GM12878 (cell line): ENCODE results near the gene PNPLA8.

ENCODE experiments used
- CBFB ChIP-seq: IDR thresholded peaks from 2 replicates; pipeline ENCODE4 v1.6.1; 2016; ENCODE audit warnings: antibody characterized with exemption, low read depth
- NRF1 ChIP-seq: conservative IDR thresholded peaks from 2 replicates; pipeline ENCODE4 v1.6.1; 2011; ENCODE audit warnings: mild to moderate bottlenecking, low read depth, low read length, improper control_type of control experiment
- PML ChIP-seq: IDR thresholded peaks from 2 replicates; pipeline ENCODE4 v1.6.1; 2012; ENCODE audit warnings: low read length, inconsistent platforms
- RB1 ChIP-seq: fragments of 450-650 bp; formaldehyde crosslinking; IDR thresholded peaks from 2 replicates; pipeline ENCODE4 v1.6.1; 2017; ENCODE audit warnings: mild to moderate bottlenecking, borderline replicate concordance
- RCOR1 ChIP-seq: conservative IDR thresholded peaks from 2 replicates; pipeline ENCODE4 v1.6.1; 2012; ENCODE audit warnings: low read depth, low read length, improper control_type of control experiment
- ZNF384 ChIP-seq: IDR thresholded peaks from 2 replicates; pipeline ENCODE4 v1.6.1; 2012; ENCODE audit warnings: low read depth, mild to moderate bottlenecking, low read length, improper control_type of control experiment, borderline replicate concordance
- TF ChIP-seq, protein P1 (sequence below): fragments of 450-650 bp; IDR thresholded peaks from 2 replicates; pipeline ENCODE4 v1.6.1; 2017; ENCODE audit warnings: mild to moderate bottlenecking
- TF ChIP-seq, protein P2 (sequence below), 3 experiments: IDR thresholded peaks in 2 of 3; conservative IDR thresholded peaks in 1 of 3; 2 replicates each; pipeline ENCODE4 v1.5.1; 2011; ENCODE audit warnings: low read depth in 3 of 3, low read length in 3 of 3, mild to moderate bottlenecking in 3 of 3, control low read depth in 2 of 3, moderate library complexity in 2 of 3, inconsistent platforms in 1 of 3, mixed read lengths in 1 of 3; ENCODE audit not compliant: control insufficient read depth in 2 of 3, insufficient read depth in 1 of 3; ENCODE audit errors: extremely low read depth in 1 of 3
- TF ChIP-seq, protein P3 (sequence below): fragments of 450-650 bp; IDR thresholded peaks from 2 replicates; pipeline ENCODE4 v1.6.1; 2016; ENCODE audit warnings: mild to moderate bottlenecking

DNA sequence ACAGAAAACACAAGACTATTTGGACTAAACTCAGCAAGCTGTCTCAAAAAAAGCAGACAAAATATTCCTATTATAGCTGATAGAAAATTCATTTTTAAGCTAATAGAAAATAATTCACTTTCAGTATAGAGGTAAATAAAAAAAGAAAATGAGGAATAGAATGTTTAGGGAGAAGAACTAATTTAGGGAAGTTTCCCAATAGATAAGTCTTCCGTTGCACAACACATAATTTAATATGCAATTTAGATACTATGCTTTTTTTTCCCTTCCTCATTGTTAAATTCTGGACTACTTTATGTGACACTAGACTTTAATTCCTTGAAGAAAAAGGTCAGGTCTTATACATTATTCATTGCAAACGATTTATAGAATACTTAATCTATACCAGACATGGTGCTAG lies 10.3 kb downstream of the PNPLA8 start:
- TF ChIP-seq RB1, result no peak
- no peak for TF ChIP-seq RCOR1
- TF ChIP-seq, protein P1, sequence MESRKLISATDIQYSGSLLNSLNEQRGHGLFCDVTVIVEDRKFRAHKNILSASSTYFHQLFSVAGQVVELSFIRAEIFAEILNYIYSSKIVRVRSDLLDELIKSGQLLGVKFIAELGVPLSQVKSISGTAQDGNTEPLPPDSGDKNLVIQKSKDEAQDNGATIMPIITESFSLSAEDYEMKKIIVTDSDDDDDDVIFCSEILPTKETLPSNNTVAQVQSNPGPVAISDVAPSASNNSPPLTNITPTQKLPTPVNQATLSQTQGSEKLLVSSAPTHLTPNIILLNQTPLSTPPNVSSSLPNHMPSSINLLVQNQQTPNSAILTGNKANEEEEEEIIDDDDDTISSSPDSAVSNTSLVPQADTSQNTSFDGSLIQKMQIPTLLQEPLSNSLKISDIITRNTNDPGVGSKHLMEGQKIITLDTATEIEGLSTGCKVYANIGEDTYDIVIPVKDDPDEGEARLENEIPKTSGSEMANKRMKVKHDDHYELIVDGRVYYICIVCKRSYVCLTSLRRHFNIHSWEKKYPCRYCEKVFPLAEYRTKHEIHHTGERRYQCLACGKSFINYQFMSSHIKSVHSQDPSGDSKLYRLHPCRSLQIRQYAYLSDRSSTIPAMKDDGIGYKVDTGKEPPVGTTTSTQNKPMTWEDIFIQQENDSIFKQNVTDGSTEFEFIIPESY, result no peak
- TF ChIP-seq, protein P2, sequence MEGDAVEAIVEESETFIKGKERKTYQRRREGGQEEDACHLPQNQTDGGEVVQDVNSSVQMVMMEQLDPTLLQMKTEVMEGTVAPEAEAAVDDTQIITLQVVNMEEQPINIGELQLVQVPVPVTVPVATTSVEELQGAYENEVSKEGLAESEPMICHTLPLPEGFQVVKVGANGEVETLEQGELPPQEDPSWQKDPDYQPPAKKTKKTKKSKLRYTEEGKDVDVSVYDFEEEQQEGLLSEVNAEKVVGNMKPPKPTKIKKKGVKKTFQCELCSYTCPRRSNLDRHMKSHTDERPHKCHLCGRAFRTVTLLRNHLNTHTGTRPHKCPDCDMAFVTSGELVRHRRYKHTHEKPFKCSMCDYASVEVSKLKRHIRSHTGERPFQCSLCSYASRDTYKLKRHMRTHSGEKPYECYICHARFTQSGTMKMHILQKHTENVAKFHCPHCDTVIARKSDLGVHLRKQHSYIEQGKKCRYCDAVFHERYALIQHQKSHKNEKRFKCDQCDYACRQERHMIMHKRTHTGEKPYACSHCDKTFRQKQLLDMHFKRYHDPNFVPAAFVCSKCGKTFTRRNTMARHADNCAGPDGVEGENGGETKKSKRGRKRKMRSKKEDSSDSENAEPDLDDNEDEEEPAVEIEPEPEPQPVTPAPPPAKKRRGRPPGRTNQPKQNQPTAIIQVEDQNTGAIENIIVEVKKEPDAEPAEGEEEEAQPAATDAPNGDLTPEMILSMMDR (IDR thresholded peaks at IDR 0.05 in 2 of 3, conservative IDR thresholded peaks at IDR 0.05 in 1 of 3; ENCODE audit: control insufficient read depth in 2 of 3, extremely low read depth in 1 of 3, insufficient read depth in 1 of 3, low read depth in 3 of 3, low read length in 3 of 3), result no peak
- TF ChIP-seq, protein P3, sequence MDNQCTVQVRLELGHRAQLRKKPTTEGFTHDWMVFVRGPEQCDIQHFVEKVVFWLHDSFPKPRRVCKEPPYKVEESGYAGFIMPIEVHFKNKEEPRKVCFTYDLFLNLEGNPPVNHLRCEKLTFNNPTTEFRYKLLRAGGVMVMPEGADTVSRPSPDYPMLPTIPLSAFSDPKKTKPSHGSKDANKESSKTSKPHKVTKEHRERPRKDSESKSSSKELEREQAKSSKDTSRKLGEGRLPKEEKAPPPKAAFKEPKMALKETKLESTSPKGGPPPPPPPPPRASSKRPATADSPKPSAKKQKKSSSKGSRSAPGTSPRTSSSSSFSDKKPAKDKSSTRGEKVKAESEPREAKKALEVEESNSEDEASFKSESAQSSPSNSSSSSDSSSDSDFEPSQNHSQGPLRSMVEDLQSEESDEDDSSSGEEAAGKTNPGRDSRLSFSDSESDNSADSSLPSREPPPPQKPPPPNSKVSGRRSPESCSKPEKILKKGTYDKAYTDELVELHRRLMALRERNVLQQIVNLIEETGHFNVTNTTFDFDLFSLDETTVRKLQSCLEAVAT, result no peak
- no peak for TF ChIP-seq CBFB
- no peak for TF ChIP-seq PML
- no peak for TF ChIP-seq ZNF384
- no peak for TF ChIP-seq NRF1
